ENCODE measurements around the gene FNDC3B.

FNDC3B gene

DNA sequence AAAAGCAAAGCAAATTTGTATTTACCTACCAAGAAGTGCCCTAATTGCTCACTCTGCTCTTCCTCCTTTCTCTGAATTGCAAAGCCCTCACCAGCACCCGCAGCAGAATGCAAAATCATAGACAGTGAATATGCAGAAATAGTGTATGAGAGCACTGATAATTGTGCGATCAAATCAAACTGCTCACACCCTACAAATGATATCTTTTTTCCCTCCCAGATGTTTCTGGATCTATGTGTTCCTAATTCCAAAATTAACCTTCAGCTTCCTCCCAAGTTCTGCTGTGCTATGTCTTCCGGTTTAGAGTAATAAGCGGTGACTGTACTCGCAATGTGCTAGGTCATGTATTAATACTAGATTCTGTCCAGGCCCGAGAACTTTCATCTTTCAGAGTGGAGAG, 405.4 kb downstream of the FNDC3B start:
- no peak for DNase-seq

GRCh38 chr3:172446198-172446597, 406.8 kb downstream of the FNDC3B start:
- no peak for DNase-seq

DNA sequence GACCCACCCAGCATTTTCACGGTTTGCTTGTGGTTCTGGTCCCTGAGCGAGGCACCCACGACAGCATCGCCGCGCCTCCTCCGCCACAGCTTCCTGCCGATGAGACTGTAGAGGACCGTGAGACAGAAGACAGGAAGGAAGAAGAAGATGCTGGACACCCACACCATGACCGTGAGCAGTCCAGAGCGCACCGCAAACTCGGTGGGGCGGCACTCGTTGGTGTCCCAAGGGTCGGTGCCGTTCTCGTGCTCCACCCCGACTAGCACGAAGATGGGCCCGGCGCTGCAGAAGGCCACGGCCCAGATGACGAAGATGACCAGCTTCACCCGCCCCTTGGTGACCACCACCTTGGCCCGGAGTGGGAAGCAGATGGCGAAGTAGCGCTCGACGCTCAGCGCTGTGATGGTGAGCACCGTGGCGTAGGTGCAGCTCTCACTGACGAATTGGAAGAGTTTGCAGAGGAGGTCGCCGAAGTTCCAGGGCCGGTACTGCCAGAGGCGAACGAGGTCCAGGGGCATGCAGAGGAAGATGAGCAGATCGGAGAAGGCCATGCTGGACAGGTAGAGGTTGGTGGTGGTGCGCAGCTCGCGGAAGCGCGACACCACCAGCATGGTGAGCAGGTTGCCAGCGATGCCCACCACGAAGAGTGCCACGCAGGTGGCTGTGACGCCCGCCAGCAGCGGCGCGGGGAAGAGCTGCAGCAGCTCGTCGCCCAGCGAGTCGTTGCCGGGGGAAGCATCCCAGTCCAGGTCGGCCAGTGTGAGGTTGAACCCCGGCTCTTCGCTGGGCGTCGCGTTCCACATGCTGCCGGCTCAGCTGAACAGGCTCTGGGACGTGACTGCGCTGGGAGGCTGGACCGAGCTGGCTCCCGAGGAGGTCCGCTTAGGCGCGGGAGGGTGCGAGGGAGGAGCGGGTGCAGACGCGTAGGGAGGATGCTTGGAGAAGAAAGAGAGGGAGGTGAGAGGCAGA, 408.5 kb downstream of the FNDC3B start, which contains the start of gene GHSR:
Gene GHSR (minus strand): TSS at position 846 of the 969 bp plus-strand sequence. CDS start 43 bp downstream, at position 803.
- no peak for DNase-seq

DNA sequence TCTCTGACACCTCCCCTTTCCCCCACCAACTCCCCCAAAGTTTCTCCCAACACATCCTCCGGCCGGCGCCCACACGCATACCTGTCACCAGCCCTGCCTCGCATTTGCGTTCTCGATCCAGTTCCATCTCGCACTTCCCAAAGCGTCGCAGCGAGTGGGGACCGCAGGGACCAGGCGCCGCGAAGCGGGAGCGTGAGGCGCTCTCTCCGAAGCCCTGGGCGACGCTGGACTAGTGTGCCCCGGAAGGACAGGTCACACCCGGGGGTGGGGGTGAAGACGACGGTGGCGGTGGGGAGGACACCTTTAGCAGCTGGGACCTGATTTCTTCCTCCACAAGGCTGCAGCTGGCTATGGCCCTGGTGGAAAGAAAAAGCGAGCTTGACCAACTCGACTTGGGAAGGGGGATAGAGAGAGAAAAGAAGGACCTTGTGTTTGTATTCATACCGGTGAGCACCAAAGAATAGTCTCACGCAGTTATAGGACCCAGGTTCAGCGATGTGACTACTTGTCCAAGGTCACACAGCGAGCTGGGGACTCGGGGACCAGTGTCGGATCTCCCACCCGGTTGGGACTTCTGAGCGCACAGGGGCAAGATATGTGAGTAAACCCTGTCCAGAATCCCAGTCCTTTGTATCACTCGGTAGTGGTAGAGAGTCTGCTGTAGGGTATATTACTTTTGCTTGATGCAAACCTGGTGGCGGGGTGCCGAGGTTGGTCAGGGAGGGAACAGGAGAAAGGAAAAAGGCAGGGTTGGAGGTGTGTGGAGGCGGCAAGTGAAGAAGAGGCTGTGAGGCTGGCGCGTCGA, 409.5 kb downstream of the FNDC3B start:
- DNase-seq: no peak

GRCh38 chr3:172449466-172450149, 410.2 kb downstream of the FNDC3B start:
- peak; percentile 44 for DNase-seq
